Lung (tissue), 16 donors: ENCODE measurements around the gene HTR2C. TPM values are rescaled to one million over a fixed set of nuclear protein-coding genes. Genes with fewer than 3 reads are reported as not detected.

Experiments used
- ATAC-seq: fragments of 200-7000 bp; cut with Tn5 transposase; one replicate; pipeline ENCODE4 v1.9.1; 2020; ENCODE audit warnings: moderate number of reproducible peaks; ENCODE audit not compliant: insufficient read depth, low FRiP score
- DNase-seq, 3 donors: peaks; one replicate each; pipeline ENCODE4 v3.0.0-alpha.2; 2013 to 2017
- H3K27ac ChIP-seq, 2 donors: one replicate each; pipeline ENCODE4 v1.5.1; 2013; ENCODE audit warnings: mild to moderate bottlenecking in 2 of 2, moderate library complexity in 2 of 2, control low read depth in 1 of 2, inconsistent platforms in 1 of 2, low read depth in 1 of 2, low read length in 1 of 2
- H3K27me3 ChIP-seq, 3 donors: one replicate each; pipeline ENCODE4 v1.5.1; 2013; ENCODE audit warnings: low read length in 2 of 3; ENCODE audit not compliant: control insufficient read depth in 3 of 3, insufficient read depth in 3 of 3
- H3K36me3 ChIP-seq, 4 donors: one replicate each; pipeline ENCODE4 v1.5.1; 2013; ENCODE audit warnings: low read length in 4 of 4, mild to moderate bottlenecking in 1 of 4, moderate library complexity in 1 of 4; ENCODE audit not compliant: control insufficient read depth in 4 of 4, insufficient read depth in 4 of 4
- H3K4me1 ChIP-seq, 5 donors: one replicate each; pipeline ENCODE4 v1.5.1; 2013; ENCODE audit warnings: low read length in 5 of 5, mild to moderate bottlenecking in 2 of 5, moderate library complexity in 1 of 5; ENCODE audit not compliant: control insufficient read depth in 5 of 5, insufficient read depth in 5 of 5
- H3K4me3 ChIP-seq: one replicate; pipeline ENCODE4 v1.5.1; 2013; ENCODE audit warnings: mild to moderate bottlenecking, control low read depth, moderate library complexity
- H3K9ac ChIP-seq, 2 donors: one replicate each; pipeline ENCODE4 v1.5.1; 2013; ENCODE audit warnings: low read length in 2 of 2, control low read depth in 1 of 2; ENCODE audit not compliant: insufficient read depth in 1 of 2
- H3K9me3 ChIP-seq, 4 donors: one replicate each; pipeline ENCODE4 v1.5.1; 2013; ENCODE audit warnings: low read length in 3 of 4, mild to moderate bottlenecking in 1 of 4, moderate library complexity in 1 of 4; ENCODE audit not compliant: control insufficient read depth in 4 of 4, insufficient read depth in 3 of 4
- CTCF ChIP-seq: IDR thresholded peaks from 2 replicates; pipeline ENCODE4 v1.5.1; 2012; ENCODE audit warnings: mild to moderate bottlenecking; ENCODE audit errors: control extremely low read depth, extremely low read depth
- WGBS, 2 donors: extraction: QIAGEN DNeasy Blood & Tissue Kit; methylation state at CpG; one replicate each; pipeline ENCODE4 v1.1.7; 2013; 5-methylcytosine and 5-hydroxymethylcytosine counted together
- long read RNA-seq, 5 donors: transcript quantifications; one replicate each; lab custom pipeline, GENCODE V29; 2026
- polyA plus RNA-seq, 2 donors: library from polyadenylated mRNA; stranded (reverse); fragments of 200-250 nt; gene quantifications; one replicate each; pipeline ENCODE4 v1.2.1, GENCODE V29; 2013
- total RNA-seq, 2 donors: library from RNA; depleted of rRNA in 1 of 2; stranded (reverse); fragments of >200 nt in 1 of 2; gene quantifications; one replicate each; pipeline ENCODE4 v1.2.1, GENCODE V29; 2014 to 2021
- donor health status: control.
- donor health status: control.
- donor health status: Bipolar disorder and iron deficiency.
- donor health status: healthy.
- donor health status: DM: yes; HTN: yes; CAD: no.

HTR2C gene
- total RNA-seq (under 1 TPM in 1 of 2 donors, not detected in 1; 0.23 TPM), polyA plus RNA-seq (not detected)
- long read RNA-seq, donor 1 = 0 reads
- long read RNA-seq, donor 2 = 0 reads
- long read RNA-seq, donor 3 = 0 reads
- long read RNA-seq, donor 4 = 0 reads
- long read RNA-seq, donor 5 = 0 reads

GRCh38 chrX:114583646-114584374 lies at the start of gene HTR2C:
Gene HTR2C, plus strand, starts transcription at chrX:114584086. Its CDS starts 142,851 bp downstream, at chrX:114726937.
- peaks cover 24 to 94% (median 81%) of the 10 kb centered on the region in 3 donors for H3K27me3 ChIP-seq
- WGBS, 2 donors = 6 to 21% methylated on average over 30 to 34 of the region's 34 CpGs
- DNase-seq = peak in 1 of 3 donors; percentile 12
- H3K9ac ChIP-seq = no peak within 1 kb of the TSS
- H3K36me3 ChIP-seq = no peaks in the 10 kb centered on the region
- no peak within 1 kb of the TSS for H3K4me3 ChIP-seq
- peaks cover 0 to 6% (median 0%) of the 10 kb centered on the region in 5 donors for H3K4me1 ChIP-seq
- H3K27ac ChIP-seq = no peak within 1 kb of the TSS
- peaks cover 0 to 14% (median 0%) of the 10 kb centered on the region in 4 donors for H3K9me3 ChIP-seq
- ATAC-seq = no peak
- no peak for TF ChIP-seq CTCF

GRCh38 chrX:114580336-114580735 lies 3.5 kb upstream of the HTR2C start:
- peaks cover 24 to 72% (median 56%) of the 10 kb centered on the region in 3 donors for H3K27me3 ChIP-seq
- H3K27ac ChIP-seq = no peak overlapping the region
- no peak overlapping the region for H3K4me3 ChIP-seq
- ATAC-seq (no peak), DNase-seq (peak; percentile 31 to 63 (median 51))
- TF ChIP-seq CTCF = no peak
- no peaks in the 10 kb centered on the region for H3K36me3 ChIP-seq
- no peak overlapping the region for H3K9ac ChIP-seq
- 11 to 21% methylated on average over 4 of the region's 4 CpGs for WGBS, 2 donors
- H3K9me3 ChIP-seq = peaks cover 0 to 14% (median 0%) of the 10 kb centered on the region in 4 donors
- H3K4me1 ChIP-seq = peaks cover 0 to 6% (median 0%) of the 10 kb centered on the region in 5 donors

GRCh38 chrX:114581528-114582263 lies 2.2 kb upstream of the HTR2C start:
- Histone ChIP-seq H3K27ac (no peak overlapping the region), H3K9ac (no peak overlapping the region), H3K4me3 (no peak overlapping the region), H3K4me1 (peaks cover 0 to 6% (median 0%) of the 10 kb centered on the region in 5 donors), H3K9me3 (peaks cover 0 to 14% (median 0%) of the 10 kb centered on the region in 4 donors), H3K27me3 (peaks cover 24 to 86% (median 69%) of the 10 kb centered on the region in 3 donors), H3K36me3 (no peaks in the 10 kb centered on the region)
- peak in 2 of 3 donors; percentile 0 to 11 for DNase-seq
- ATAC-seq = no peak
- TF ChIP-seq CTCF = no peak
- 3 to 11% methylated on average over 32 to 45 of the region's 45 CpGs for WGBS, 2 donors
